ENCODE results near the gene DHRSX. TPM values are rescaled to one million over a fixed set of nuclear protein-coding genes. Genes with fewer than 3 reads are reported as not detected.

The DHRSX gene
- total and polyA plus RNA-seq, 2 donors from 2014 or later: 26.4 to 30.0 TPM

DNA sequence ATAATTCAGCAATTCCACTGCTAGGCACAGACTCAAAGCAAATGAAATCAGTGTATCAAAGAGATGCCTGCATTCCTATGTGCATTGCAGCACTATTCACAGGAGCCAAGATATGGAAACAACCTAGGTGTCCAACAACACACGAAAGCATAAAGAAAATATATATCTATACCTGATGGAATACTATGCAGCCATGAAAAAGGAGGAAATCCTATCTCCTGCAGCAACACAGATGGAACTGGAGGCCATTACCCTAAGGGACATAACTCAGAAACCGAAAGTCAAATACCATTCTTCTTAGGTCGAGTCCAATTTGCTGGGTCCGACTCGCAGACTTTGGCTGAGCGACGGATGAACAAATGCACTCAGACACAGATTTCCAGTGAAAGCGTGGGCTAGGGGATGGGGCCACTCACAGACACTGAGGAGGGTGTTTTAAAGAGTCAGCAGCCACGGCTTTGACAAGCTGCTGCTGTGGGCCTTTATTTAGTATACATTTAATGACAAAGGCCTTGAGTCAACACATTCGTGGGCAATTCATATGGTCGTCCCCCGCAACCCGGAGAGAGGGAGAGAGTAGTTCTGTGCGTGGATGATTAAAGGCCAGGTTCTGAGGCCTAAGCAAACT lies 93.8 kb downstream of the DHRSX start:
- FAIRE-seq (no peak), DNase-seq (no peak)
- Histone ChIP-seq H3K36me3 (ENCODE audit: control insufficient read depth in 2 of 3, insufficient read depth in 3 of 3, low read length in 3 of 3) (peaks cover 0 to 12% (median 10%) of the 10 kb centered on the region in 3 donors), H3K4me1 (ENCODE audit: control insufficient read depth in 2 of 3, insufficient read depth in 2 of 3, low read depth in 1 of 3, low read length in 3 of 3) (no peaks in the 10 kb centered on the region), H3K27me3 (ENCODE audit: control insufficient read depth, insufficient read depth, low read length) (no peaks in the 10 kb centered on the region), H3K9ac (ENCODE audit: low read length in 3 of 3) (no peak overlapping the region), H3K9me3 (ENCODE audit: control insufficient read depth in 2 of 3, insufficient read depth in 1 of 3, low read length in 3 of 3) (peaks cover 0 to 9% (median 3%) of the 10 kb centered on the region in 3 donors), H3K4me3 (ENCODE audit: low read length in 3 of 3) (no peak overlapping the region), H3K27ac (ENCODE audit: low read depth in 2 of 2, low read length in 2 of 2) (no peak overlapping the region)
- TF ChIP-seq, protein P1, sequence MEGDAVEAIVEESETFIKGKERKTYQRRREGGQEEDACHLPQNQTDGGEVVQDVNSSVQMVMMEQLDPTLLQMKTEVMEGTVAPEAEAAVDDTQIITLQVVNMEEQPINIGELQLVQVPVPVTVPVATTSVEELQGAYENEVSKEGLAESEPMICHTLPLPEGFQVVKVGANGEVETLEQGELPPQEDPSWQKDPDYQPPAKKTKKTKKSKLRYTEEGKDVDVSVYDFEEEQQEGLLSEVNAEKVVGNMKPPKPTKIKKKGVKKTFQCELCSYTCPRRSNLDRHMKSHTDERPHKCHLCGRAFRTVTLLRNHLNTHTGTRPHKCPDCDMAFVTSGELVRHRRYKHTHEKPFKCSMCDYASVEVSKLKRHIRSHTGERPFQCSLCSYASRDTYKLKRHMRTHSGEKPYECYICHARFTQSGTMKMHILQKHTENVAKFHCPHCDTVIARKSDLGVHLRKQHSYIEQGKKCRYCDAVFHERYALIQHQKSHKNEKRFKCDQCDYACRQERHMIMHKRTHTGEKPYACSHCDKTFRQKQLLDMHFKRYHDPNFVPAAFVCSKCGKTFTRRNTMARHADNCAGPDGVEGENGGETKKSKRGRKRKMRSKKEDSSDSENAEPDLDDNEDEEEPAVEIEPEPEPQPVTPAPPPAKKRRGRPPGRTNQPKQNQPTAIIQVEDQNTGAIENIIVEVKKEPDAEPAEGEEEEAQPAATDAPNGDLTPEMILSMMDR (IDR thresholded peaks at IDR 0.05; ENCODE audit: borderline replicate concordance, extremely low read depth, insufficient read depth): no peak
- intact Hi-C loops (cut with DNase I): no loop called here

DNA sequence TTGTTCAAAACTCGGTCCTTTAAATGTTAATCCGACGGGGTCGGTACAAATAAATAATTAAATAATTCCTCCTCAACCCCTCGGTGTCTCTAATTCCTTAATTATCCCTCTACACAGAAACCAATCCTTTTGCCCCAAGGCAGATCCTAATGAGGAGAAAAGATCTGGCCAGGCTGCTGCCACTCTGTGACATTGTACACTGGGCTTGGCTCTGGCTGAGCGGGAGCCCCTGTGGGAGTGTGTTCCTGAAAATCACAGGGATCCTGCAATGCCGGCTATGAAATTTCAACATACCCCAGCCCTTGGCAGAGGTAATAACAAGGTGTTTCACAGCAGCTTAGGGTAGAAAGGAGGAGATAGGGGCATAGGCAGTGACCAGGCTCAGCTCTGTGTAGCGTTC lies 96.0 kb downstream of the DHRSX start:
- TF ChIP-seq, protein P1 (IDR thresholded peaks at IDR 0.05; ENCODE audit: borderline replicate concordance, extremely low read depth, insufficient read depth): no peak
- FAIRE-seq (no peak), DNase-seq (peak in 2 of 5 donors; percentile 26 to 29)
- H3K4me3 ChIP-seq (ENCODE audit: low read length in 3 of 3): no peak overlapping the region
- peaks cover 0 to 9% (median 3%) of the 10 kb centered on the region in 3 donors for H3K9me3 ChIP-seq (ENCODE audit: control insufficient read depth in 2 of 3, insufficient read depth in 1 of 3, low read length in 3 of 3)
- peaks cover 0 to 12% (median 10%) of the 10 kb centered on the region in 3 donors for H3K36me3 ChIP-seq (ENCODE audit: control insufficient read depth in 2 of 3, insufficient read depth in 3 of 3, low read length in 3 of 3)
- H3K27ac ChIP-seq (ENCODE audit: low read depth in 2 of 2, low read length in 2 of 2): no peak overlapping the region
- intact Hi-C loops (cut with DNase I): no loop called here
- H3K27me3 ChIP-seq (ENCODE audit: control insufficient read depth, insufficient read depth, low read length): no peaks in the 10 kb centered on the region
- H3K4me1 ChIP-seq (ENCODE audit: control insufficient read depth in 2 of 3, insufficient read depth in 2 of 3, low read depth in 1 of 3, low read length in 3 of 3): no peaks in the 10 kb centered on the region
- no peak overlapping the region for H3K9ac ChIP-seq (ENCODE audit: low read length in 3 of 3)

DNA sequence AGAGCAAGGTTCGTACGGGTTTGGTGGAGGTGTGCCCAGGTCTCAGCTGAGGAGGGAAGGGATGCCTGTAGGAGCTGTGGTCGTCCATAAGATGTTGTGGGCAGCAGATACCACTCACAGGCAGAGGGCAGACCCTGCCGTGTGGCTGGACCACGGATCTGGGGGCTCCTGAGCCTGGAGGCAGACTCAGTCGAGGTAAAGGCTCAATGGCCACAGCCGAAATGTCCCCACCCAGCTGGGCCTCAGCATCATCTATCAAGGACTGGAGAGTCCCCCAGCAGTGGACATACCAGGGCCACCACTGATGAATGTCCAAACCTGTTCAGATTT lies 98.5 kb downstream of the DHRSX start:
- no peaks in the 10 kb centered on the region for H3K4me1 ChIP-seq (ENCODE audit: control insufficient read depth in 2 of 3, insufficient read depth in 2 of 3, low read depth in 1 of 3, low read length in 3 of 3)
- no peak overlapping the region for H3K4me3 ChIP-seq (ENCODE audit: low read length in 3 of 3)
- no peak overlapping the region for H3K27ac ChIP-seq (ENCODE audit: low read depth in 2 of 2, low read length in 2 of 2)
- TF ChIP-seq, protein P1 (IDR thresholded peaks at IDR 0.05; ENCODE audit: borderline replicate concordance, extremely low read depth, insufficient read depth): no peak
- intact Hi-C loops (cut with DNase I): no loop called here
- H3K27me3 ChIP-seq (ENCODE audit: control insufficient read depth, insufficient read depth, low read length): no peaks in the 10 kb centered on the region
- DNase-seq (no peak), FAIRE-seq (no peak)
- H3K9ac ChIP-seq (ENCODE audit: low read length in 3 of 3): no peak overlapping the region
- H3K36me3 ChIP-seq (ENCODE audit: control insufficient read depth in 2 of 3, insufficient read depth in 3 of 3, low read length in 3 of 3): peaks cover 0 to 8% (median 7%) of the 10 kb centered on the region in 3 donors
- peaks cover 0 to 6% (median 3%) of the 10 kb centered on the region in 3 donors for H3K9me3 ChIP-seq (ENCODE audit: control insufficient read depth in 2 of 3, insufficient read depth in 1 of 3, low read length in 3 of 3)
